Measurements from ENCODE around the gene PIGBOS1.
"Not testable (repeated sequence)": the region's sequence is repeated elsewhere in the genome, so short reads cannot be mapped to it uniquely, and the experiment has no call there.

PIGBOS1 gene, protein sequence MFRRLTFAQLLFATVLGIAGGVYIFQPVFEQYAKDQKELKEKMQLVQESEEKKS

DNA sequence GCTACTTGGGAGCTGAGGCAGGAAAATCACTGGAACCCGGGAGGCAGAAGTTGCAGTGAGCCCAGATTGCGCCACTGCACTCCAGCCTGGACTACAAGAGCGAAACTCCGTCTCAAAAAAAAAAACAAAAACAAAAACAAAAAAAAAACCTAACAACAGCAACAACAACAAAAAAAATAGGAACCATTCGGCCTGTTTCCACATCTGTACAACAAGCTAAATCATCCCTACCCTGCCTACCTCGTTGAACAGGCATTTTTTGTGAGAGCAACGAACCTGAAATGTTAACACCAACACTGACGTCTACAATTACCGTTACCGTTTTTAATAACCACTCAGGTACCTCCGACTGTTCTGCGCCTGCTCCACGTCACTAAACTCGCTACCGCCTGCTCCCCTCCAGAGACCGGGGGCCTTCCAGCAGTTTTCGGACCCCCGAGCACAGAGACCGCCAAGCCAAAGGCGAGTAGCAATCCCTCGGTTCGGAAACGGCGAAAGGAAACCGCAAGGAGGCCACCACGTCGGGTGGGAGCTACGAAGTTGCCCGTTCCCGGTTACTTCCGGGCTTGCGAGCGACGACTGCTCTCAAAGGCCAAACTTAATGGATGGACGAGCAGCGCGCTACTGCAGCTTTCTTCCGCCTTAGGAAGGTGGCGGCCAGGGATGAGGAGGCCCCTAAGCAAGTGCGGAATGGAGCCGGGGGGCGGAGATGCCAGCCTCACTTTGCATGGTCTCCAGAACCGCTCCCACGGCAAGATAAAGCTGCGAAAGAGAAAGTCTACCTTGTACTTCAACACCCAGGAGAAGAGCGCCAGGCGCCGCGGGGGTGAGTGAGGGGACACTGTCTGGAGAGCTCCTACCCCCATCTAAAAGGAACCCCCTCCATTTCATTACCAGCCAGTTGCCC lies at the start of gene PIGBOS1, which contains the start of gene PIGB:
Gene PIGBOS1, minus strand, starts transcription at position 536 of the 907 bp plus-strand sequence. CDS start 1,331 bp downstream, outside the sequence.
Gene PIGB, plus strand, starts transcription at position 635 of the 907 bp plus-strand sequence. Its CDS starts 29 bp downstream, at position 664.
- peak; percentile 92 for DNase-seq

DNA sequence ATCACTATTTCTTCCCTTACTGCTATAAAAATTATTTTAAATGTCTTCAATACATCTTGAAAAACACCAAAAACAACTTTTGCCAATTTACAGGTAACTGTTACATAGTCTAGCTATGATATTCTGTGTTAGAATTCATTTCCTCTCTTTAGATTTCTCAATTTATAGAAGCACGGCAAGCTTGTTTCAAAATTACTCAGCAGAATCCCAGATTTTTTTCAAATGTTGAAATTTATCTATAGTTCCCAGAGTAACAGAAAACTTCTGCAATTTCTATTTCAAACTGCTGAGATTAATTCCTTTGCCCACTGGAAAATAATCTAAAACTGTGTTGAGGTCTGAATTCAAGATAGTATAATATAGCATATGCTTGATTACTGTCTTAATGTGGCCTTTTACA lies 48.1 kb upstream of the PIGBOS1 start:
- no peak for DNase-seq

DNA sequence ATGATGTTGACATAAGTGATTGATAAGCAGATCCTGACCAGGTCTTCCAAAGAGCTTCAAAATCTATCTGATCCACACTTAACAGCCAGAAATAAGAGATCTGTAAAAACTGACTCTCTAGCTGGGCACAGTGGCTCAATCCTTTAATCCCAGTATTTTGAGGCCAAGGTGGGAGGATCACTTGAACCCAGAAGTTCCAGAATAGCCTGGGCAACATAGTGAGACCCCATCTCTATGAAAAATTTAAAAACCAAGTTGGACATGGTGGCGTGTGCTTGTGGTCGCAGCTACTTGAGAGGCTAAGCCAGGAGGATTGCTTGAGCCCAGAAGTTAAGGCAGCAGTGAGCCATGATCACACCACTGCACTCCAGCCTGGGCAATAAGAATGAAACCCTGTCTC lies 43.7 kb upstream of the PIGBOS1 start:
- DNase-seq, result no peak

DNA sequence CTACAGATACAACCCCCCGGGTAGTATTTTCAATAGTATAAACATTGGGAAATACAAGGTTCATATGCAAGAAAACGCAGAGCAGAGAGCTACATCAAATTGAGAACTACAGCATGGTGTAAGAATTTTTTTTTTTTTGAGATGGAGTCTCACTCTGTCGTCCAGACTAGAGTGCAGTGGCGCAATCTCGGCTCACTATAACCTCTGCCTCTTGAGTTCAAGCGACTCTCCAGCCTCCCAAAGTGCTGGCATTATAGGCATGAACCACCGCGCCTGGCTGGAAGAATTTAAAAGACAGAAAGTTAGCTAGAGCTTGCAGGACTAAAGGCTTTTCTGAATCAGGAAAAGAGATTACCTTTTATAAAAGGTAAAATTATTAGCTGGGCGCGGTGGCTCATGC lies 42.1 kb upstream of the PIGBOS1 start:
- no peak for DNase-seq

DNA sequence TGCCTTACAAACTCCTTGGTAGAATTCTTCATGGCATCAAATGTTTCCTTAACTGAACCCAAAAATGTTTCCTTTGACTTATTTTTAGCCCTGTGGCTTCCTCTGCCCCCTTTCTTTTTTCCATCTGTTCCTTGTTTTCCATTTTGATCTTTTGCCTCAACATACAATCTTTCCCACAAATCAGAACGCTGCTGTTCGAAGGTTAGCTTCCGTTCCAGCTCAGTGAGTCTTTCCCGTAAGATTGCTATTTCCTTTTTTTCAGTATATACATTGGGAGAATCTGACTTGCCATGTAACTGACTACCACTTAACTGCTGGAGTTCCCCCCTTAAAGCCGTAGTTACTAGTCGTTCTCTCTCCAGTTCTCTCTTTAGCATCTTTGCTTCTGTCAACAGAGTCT lies 41.3 kb upstream of the PIGBOS1 start:
- DNase-seq, result no peak

DNA sequence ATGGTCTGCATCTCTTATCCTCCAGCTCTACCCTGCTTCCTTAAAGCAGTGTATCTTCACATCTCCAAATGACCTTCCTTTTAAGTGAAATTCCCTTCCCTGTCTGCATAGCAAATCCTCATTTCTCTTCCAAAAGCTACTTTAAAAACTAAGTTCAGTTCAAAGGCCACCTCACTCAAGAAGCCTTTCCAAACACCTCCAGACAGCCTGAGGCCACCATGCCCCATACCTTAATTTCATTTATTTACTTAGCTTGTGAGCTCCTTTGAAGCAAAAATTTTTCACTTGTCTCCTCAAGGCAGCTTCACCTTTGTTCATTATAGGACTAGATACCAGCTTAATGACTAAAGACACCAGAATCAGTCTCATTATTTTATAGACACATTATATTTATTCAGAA lies 39.5 kb upstream of the PIGBOS1 start:
- DNase-seq, result no peak

DNA sequence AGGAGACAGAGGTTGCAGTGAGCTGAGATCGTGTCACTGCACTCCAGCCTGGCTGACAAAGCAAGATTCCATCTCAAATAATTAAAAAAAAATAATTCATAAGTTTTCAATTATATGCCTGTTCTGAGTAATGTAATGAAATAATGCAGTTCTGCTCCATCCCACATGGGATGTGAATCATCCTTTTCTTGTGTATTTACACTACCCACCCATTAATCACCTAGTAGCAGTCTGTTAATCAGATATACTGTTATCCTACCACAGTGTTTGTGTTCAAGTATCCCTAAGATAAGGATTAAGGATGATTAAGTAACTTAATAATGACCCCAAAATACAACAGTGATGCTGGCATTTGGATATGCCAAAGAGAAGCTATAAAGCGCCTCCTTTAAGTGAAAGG lies 38.9 kb upstream of the PIGBOS1 start:
- no peak for DNase-seq

DNA sequence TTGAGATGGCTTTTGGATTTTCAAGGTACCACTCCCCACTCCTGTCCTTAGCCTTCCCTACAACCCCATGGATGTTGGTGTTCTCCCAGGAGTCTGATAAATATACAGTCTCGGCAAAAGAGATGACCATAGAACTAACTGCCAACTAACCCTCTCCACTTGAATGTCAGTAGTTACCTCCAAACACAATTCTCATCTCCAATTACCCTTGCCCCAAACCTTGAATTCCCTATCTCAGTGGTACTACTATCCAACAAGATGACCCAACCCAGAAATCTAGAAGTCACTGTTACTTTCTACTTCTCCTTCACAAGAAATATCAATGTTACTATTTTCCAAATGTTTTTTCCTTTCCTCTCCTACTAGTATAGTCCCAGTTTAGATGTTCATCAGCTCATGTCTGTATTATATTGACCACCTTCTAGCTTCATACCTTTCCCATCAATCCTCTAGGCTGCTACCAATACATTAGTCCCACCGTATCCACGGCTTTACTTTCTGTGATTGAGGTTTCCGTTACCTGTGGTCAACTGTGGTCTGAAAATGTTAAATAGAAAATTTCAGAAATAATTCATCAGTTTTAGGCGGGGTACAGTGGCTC lies 38.2 kb upstream of the PIGBOS1 start:
- no peak for DNase-seq

DNA sequence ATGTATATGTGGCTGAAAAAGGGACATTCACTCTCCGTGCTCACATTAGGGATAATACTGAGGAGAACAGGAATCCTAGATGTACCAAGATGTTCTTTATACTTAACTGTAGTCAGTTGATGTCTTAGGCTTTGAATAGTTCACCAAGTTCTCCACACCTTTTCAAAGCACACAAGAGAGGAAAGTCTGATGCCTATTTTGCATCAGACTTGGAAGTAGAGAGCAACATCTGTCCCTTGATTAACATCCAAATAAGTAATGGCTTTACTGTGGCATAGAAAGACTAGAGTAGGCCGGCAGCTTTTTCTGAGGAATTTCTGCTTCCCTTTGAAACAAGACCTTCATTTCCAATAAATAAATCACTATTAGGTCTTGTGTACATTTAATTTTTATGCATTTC lies 34.1 kb upstream of the PIGBOS1 start:
- no peak for DNase-seq

DNA sequence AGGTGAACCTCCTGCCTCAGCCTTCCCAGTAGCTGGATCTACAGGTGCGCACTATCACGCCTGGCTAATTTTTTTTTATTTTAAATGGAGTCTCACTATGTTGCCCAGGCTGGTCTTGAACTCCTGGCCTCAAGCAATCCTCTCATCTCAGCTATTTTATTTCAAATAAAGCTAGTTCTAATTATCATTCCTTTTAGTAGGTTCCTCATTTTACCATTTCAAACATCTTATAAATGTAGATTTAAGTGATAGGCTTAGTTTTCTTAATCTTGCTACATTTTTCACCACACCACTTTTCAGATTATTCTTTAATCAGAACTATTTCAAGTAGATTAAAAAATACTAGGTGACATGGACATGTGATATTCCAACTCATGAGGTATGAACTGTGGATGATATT lies 30.4 kb upstream of the PIGBOS1 start:
- DNase-seq, result no peak

DNA sequence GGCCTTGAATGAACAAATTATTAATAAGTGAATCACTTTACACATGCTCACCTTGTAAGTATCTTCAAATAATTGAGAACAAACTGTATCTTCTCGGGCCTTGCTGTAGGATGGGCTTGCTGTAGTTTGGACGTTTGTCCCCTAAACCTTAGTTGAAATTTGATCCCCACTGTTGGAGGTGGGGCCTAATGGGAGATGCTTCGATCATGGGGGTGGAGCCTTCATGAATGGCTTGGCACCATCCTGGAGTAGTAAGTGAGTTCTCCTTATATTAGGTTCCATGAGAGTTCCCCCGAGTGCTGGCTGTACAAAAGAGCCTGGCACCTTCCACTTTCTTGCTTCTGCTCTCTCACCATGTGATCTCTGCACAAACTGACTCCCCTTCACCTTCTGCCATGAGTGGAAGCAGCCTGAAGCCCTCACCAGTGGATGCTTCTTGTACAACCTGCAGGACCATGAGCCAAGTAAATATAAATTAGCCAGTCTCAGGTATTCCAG lies 29.4 kb upstream of the PIGBOS1 start:
- DNase-seq, result no peak

DNA sequence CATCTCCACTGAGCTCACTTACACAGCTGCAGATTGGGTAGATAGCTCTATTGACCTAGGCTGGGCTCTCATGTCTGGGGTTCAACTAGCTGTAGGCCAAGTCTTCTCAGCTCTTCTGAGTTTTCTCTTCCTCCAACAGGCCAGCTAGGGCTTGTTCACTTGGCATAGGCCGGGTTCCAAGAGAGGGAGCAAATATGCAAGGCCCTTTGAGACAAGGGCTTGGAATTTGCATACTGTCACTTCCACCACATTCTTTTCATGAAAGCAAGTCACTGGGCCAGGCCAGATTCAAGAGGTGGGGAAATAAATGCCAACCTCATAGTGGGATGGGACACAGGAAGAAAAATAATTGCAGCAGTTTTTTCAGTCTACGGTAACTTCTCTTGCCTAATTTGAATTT lies 25.3 kb upstream of the PIGBOS1 start:
- no peak for DNase-seq

DNA sequence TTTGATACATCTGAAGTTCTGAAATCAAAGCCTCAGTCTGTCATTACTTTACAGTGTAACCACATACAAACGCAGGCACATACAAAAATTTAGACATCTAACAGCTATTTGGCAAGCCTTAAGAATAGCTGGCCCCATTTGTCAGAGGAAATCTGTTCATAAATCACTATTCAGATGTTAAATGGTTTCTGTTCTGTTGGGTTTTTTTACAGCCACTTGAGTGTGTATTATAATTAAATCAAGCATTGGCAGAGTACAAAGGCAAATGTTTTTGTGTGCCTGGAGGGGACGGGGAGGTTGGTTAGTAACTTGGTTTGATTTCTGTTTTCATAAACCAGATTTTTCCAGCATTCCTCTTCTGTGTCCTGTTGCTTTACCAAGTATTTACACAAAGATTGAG lies 24.2 kb upstream of the PIGBOS1 start:
- DNase-seq, result no peak

DNA sequence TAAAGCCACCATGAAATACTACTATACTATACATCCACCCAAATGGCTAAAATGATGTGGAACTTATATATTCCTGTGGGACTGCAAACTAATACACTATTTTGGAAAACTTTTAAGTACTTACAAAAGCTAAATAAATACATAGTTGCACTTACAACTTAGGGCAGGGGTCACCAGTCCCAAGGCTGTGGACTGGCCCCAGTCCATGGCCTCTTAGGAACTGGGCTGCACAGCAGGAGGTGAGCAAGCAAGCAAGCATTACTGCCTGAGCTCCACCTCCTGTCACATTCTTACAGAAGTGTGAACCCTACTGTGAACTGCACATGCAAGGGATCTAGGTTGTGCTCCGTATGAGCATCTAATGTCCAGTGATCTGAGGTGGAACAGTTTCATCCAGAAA lies 18.2 kb upstream of the PIGBOS1 start:
- no peak for DNase-seq

DNA sequence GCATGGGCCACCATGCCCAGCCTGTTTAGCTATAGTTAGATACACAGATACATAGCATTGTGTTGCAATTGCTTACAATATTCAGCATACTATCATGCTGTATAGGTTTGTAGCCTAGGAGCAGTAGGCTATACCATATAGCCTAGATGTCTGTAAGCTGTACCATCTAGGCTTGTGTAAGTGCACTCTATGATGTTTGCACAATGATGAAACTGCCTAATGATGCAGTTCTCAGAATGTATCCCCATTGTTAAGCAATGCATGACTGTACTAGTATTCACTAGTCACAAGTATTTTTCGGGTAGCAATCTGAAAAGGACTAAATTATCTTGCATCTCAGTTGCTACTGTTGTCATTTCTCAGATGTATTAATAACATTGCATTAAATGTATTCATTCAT lies 16.1 kb upstream of the PIGBOS1 start:
- DNase-seq, result no peak

DNA sequence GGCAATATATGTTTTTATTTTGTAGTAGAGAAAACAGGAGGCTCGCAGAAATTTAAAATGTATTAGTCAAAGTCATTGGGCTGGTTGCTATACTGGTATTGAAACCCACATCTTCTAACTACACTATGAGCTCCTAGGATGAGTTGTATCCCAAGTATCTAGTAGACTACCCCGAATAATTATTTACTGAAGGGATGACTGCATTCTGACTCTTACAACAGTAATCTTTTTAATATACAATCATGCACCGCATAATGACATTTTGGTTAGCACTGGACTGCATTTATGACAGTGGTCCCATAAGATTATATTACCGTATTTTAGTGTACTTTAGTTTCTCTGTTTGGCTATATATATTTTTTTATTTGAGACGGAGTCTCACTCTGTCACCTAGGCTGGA lies 15.4 kb upstream of the PIGBOS1 start:
- DNase-seq, result no peak

DNA sequence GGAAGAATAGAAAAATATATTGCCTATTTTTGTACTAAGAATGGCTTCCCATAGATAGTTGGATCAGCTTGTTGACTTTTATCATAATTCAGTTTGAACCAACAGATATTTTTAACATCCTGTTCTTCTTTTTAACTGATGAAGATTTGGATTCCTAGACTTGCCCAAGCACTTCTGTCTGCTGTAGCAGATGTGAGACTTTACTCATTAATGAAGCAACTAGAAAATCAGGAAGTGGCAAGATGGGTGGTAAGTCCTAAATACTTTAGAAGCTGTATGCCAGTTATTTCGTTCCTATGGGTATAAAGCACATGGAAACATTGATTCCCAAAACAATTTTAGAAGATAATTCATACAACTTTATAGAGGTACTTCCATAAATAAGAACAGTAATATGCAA lies 8.5 kb upstream of the PIGBOS1 start:
- no peak for DNase-seq

DNA sequence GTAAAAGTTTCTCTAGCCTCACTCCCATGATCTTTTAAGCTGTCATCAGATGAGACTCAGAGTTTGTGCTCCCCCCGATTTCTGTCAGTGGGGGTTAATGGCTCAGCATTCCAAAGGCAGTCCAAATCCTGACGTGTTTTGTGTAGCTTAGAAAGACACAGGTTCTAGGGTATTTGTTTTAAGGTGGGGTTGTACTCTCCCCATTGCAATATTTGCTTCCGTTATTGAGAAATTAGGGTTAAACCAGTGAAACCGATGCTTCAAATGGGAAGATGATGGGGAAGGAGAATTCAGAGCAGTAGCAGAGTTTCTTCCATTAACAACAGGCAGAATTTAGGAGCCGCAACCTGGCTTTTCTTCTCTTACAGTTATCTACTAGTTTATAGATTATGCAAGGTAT lies 3.5 kb upstream of the PIGBOS1 start:
- no peak for DNase-seq

DNA sequence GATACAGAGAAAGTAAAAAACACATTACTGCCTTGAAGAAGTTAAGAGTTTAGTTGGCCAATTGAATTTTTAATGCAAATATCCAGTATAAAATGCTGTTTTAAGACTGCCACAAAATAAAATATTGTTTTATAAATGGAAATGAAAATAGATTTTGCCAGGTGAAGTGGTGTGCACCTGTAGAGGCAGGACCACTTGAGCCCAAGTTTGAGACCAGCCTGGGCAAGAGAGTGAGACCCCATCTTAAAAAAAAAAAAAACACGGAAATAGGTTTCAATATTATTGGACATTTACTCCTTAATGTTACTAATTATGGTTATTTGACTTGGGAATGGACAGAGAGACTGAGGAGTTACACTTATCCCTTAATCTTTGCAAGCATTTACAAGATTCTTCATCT lies 2.0 kb upstream of the PIGBOS1 start:
- no peak for DNase-seq

DNA sequence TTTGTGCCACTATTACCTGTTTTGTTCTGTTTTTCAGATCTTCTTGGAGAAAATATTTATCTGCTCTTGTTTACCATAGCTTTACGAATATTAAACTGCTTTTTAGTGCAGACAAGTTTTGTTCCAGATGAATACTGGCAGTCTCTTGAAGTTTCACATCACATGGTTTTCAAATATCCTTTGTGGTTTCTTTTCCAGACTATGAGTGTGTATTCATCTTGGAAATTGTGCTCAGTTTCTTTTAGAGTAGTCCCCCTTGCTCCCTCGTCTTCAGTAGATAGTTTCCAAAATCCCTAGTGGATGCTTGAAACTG lies 1.3 kb upstream of the PIGBOS1 start:
- DNase-seq, result no peak

DNA sequence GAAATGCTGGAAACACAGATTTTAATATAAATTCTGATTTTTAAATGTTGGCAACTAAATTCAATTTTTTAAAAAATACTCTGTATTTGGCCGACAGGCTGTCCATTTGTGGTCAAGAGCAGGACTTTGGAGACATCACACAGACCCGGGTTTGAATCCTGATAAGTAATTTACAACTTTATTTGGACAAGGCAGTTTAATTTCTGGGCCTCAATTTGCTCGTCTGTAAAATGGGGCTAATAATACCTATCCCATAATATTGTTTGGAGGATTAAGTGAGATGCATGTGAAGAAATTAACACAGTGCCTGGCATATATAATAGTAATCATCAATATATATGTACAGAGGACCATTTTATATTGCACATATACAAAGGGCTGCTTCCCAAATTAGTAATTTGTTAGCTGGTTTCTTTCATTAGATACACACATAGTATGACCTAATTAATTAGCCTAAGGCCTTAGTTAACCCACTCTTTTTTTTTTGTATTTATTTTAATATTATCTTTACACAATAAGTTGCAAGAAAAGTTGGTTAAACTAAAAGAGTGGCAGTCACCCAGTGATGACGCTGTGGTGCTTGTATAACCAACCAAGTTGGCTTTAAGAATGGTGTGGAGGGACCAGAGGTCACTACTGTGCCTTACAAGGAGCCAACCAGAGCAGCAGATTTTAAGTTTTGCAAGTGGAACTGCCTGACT lies 764 bp upstream of the PIGBOS1 start:
- DNase-seq, result peak; percentile 33

DNA sequence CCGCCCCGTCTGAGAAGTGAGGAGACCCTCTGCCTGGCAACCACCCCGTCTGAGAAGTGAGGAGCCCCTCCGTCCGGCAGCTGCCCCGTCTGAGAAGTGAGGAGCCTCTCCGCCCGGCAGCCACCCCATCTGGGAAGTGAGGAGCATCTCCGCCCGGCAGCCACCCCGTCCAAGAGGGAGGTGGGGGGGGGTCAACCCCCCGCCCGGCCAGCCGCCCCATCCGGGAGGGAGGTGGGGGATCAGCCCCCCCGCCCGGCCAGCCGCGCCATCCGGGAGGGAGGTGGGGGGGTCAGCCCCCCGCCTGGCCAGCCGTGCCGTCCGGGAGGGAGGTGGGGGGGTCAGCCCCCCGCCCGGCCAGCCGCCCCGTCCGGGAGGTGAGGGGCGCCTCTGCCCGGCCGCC lies 16.1 kb downstream of the PIGBOS1 start:
- DNase-seq, result not testable (repeated sequence)

DNA sequence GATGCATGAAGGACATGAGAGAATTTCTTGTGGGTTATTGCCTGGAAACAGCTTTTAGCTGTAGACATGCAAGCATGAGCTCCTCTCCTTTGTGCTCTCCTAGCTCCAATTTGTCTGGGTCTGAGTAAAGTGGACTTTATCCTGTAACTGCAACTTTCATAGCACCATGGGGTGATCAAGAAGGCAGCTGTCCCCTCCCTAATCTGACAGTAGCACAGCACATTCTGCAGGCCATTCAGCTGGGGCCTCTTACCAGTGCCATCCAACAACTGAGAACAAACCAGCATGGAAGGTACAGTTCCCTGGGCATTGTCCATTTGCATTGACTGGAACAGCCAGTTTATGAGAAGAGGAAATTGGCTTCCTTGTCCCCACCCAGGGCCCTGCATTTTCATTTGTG lies 21.6 kb downstream of the PIGBOS1 start:
- DNase-seq, result no peak
